Mucosa of descending colon (tissue), 3 donors: ENCODE measurements around the gene RNF19B. TPM values are rescaled to one million over a fixed set of nuclear protein-coding genes. Genes with fewer than 3 reads are reported as not detected.

ENCODE experiments used
- ATAC-seq: fragments of 200-7000 bp; cut with Tn5 transposase; one replicate; pipeline ENCODE4 v1.9.1; 2020; ENCODE audit warnings: mild to moderate bottlenecking, moderate library complexity
- DNase-seq, 3 donors: peaks; one replicate each; pipeline ENCODE4 v3.0.0-alpha.2; 2020
- H3K36me3 ChIP-seq: fragments of 200-600 bp; one replicate; pipeline ENCODE4 v1.8.0; 2021; ENCODE audit warnings: low read depth, mild to moderate bottlenecking
- H3K4me1 ChIP-seq: fragments of 200-600 bp; one replicate; pipeline ENCODE4 v1.8.0; 2021; ENCODE audit warnings: low read depth, mild to moderate bottlenecking
- H3K4me3 ChIP-seq: fragments of 200-600 bp; one replicate; pipeline ENCODE4 v1.8.0; 2021; ENCODE audit warnings: mild to moderate bottlenecking
- H3K9me3 ChIP-seq: fragments of 200-600 bp; one replicate; pipeline ENCODE4 v1.8.0; 2021; ENCODE audit warnings: mild to moderate bottlenecking
- intact Hi-C, 2 donors: fragments of 100-400 bp; cut with DNase I in 1 of 2; cut with micrococcal nuclease in 1 of 2; formaldehyde crosslinking; loops; one replicate each; pipeline versions ENCODE4 v1.11.0 to v1.11.1; 2022; cut with DNase I, micrococcal nuclease
- total RNA-seq, 3 donors: library from RNA; stranded (reverse); fragmentation: NEBNext Ultra II Directional in 2 of 3; extraction: Animal tissue kit (Norgen Biotek cat#: 25700) in 2 of 3; gene quantifications; one replicate each; pipeline versions ENCODE4 v1.2.1 to v1.2.4, GENCODE V29; 2021 to 2023
- TF ChIP-seq, protein P1 (sequence below): fragments of 200-600 bp; IDR thresholded peaks from one replicate; pipeline ENCODE4 v1.8.0; 2022; ENCODE audit warnings: antibody characterized with exemption, mild to moderate bottlenecking
- donor health status: DM: no; HTN: no; CAD: no; lungs with moderate emphysema.
- donor health status: DM: no; HTN: no; CAD: no.
- donor health status: DM: no; HTN: yes; CAD: no.

Gene RNF19B
- total RNA-seq, 3 donors from 2014 or later = 51.5 to 74.9 (median 68.0) TPM

DNA sequence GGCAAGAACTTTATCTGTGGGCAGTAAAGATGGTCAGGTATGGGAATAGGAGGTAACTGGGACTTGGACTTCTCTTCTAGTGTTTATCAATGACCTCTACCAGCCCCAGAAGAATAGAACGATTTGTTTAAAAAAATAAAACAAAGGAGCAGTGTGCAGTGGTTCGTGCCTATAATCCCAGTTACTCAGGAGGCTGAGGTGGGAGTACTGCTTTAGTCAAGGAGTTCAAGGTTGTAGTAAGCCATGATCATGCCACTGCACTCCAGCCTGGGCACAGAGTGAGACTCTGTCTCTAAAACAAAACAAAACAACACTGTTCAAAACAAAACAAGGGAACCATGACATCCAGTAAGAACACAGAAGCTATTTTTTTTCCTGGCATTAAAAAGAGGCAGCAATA is 4.3 kb downstream of the RNF19B start:
- ATAC-seq (no peak), DNase-seq (no peak)
- H3K36me3 ChIP-seq = no peaks in the 10 kb centered on the region
- TF ChIP-seq, protein P1, sequence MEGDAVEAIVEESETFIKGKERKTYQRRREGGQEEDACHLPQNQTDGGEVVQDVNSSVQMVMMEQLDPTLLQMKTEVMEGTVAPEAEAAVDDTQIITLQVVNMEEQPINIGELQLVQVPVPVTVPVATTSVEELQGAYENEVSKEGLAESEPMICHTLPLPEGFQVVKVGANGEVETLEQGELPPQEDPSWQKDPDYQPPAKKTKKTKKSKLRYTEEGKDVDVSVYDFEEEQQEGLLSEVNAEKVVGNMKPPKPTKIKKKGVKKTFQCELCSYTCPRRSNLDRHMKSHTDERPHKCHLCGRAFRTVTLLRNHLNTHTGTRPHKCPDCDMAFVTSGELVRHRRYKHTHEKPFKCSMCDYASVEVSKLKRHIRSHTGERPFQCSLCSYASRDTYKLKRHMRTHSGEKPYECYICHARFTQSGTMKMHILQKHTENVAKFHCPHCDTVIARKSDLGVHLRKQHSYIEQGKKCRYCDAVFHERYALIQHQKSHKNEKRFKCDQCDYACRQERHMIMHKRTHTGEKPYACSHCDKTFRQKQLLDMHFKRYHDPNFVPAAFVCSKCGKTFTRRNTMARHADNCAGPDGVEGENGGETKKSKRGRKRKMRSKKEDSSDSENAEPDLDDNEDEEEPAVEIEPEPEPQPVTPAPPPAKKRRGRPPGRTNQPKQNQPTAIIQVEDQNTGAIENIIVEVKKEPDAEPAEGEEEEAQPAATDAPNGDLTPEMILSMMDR = no peak
- intact Hi-C loops = no loop called here
- no peaks in the 10 kb centered on the region for H3K9me3 ChIP-seq
- peaks cover 28% of the 10 kb centered on the region for H3K4me1 ChIP-seq
- H3K4me3 ChIP-seq = no peak overlapping the region

DNA sequence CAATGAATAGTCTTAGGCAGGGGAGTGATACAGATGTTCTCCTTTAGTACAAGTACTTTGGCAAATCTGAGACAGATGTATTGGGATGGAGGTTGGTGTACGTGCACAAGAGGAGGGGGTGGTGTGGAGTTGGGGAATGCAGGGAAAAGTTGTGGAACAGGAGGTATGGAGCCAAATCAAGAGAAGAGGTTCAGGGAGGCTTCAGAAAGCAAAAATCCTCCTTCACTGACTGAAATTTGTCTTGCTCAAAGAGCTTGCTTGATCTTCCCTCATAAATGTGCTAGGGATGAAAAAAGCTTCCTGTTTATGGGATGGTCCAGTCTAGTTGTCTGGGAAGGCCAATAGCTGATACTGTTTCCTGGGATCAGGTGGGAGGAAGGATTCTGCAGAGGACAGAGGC is 5.8 kb downstream of the RNF19B start:
- peaks cover 28% of the 10 kb centered on the region for H3K4me1 ChIP-seq
- no peaks in the 10 kb centered on the region for H3K36me3 ChIP-seq
- no peak for DNase-seq
- no peak for ATAC-seq
- H3K4me3 ChIP-seq = no peak overlapping the region
- intact Hi-C loops = no loop called here
- no peaks in the 10 kb centered on the region for H3K9me3 ChIP-seq
- TF ChIP-seq, protein P1 = no peak

DNA sequence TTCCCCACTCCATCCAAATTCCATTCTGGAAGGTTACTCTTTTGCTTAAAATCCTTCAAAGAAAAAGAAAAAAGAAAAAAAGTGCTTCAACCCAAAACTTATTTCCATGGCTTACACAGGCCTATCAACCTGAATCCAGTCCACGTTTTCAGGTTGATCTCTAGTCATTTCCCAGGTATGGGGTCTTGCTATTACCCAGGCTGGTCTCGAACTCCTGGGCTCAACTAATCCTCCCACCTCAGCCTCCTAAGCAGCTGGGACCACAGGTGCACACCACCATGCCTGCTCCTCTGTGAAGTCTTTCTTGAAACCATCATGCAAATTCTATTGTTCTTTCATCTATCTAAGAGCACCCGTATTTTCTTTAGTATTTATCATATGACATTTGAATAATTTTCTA is 7.6 kb downstream of the RNF19B start:
- Histone ChIP-seq H3K9me3 (no peaks in the 10 kb centered on the region), H3K4me3 (no peak overlapping the region), H3K4me1 (peaks cover 18% of the 10 kb centered on the region), H3K36me3 (no peaks in the 10 kb centered on the region)
- ATAC-seq (no peak), DNase-seq (no peak)
- intact Hi-C loops = no loop called here
- TF ChIP-seq, protein P1 = no peak

DNA sequence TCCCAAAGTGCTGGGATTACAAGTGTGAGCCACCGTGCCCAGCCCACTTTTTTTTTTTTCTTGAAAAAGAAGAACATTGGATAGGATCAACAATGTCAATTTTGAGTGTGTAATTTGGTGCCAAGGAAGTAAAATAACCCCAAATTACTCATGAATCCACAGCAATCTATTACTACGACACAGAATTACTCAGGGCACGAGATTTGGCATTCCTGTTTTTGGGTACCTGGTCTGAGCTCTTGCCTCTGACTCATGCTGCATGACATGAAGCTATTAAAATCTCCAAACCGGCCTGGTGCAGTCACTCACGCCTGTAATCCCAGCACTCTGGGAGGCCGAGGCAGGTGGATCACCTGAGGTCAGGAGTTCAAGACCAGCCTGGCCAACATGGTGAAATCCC is 10.4 kb downstream of the RNF19B start:
- intact Hi-C loops = no loop called here
- peaks cover 18% of the 10 kb centered on the region for H3K4me1 ChIP-seq
- H3K9me3 ChIP-seq = no peaks in the 10 kb centered on the region
- TF ChIP-seq, protein P1 = no peak
- no peak for DNase-seq
- no peak for ATAC-seq
- no peaks in the 10 kb centered on the region for H3K36me3 ChIP-seq
- H3K4me3 ChIP-seq = no peak overlapping the region

DNA sequence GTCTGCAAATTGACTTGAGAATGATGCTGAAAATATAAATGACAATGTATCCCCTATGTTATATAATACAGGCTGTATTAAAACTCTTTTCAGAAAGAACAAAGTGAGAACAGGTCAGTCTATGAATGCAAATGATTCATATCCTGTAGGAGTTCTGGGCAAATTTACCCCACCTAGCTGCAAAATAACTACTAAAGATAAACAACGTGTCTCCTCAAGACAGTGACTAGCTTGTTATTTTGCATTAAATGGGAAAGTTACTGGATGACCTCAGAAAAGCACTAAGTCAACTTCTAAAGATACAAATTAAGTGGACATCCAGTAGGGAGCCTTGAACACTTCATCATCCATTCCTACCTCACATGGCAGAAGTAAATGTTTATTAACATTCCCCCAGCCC is 11.1 kb downstream of the RNF19B start:
- no peaks in the 10 kb centered on the region for H3K36me3 ChIP-seq
- H3K4me1 ChIP-seq = peaks cover 24% of the 10 kb centered on the region
- intact Hi-C loops = no loop called here
- no peak for DNase-seq
- TF ChIP-seq, protein P1 = no peak
- no peaks in the 10 kb centered on the region for H3K9me3 ChIP-seq
- no peak for ATAC-seq
- H3K4me3 ChIP-seq = no peak overlapping the region

DNA sequence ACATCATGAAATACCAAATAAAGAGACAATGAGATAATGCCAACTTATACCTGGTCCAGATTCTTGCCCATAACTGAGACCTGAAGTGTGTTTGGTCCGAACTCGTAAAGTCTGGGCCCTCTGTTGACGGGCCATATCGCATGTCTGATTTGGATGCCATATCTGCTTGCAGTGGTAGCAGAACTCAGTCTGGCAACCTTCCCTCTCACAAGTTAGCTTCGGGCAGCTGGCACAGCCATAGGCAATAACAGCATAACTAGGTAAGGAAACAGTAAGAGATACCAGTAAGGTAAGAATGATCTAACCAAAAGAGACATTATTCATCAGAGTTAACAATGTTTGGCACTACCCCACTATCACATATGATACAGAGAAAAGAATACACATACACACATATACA is 15.1 kb downstream of the RNF19B start:
- peaks cover 30% of the 10 kb centered on the region for H3K4me1 ChIP-seq
- TF ChIP-seq, protein P1 = no peak
- intact Hi-C loops = no loop called here
- no peak overlapping the region for H3K4me3 ChIP-seq
- peak in 1 of 3 donors; percentile 40 for DNase-seq
- peaks cover 8% of the 10 kb centered on the region for H3K36me3 ChIP-seq
- peak; percentile 63 for ATAC-seq
- H3K9me3 ChIP-seq = no peaks in the 10 kb centered on the region
